DOHH2 (cell line): ENCODE results near the gene AAMP.
A peak's percentile ranks its signal among the peaks of the same experiment; 100 is the strongest.

ENCODE experiments used
- H3F3A ChIP-seq: fragments of 200-600 bp; sonication (generic), shearing (Covaris generic); 2 replicates; pipeline ENCODE4 v1.6.0; 2016; ENCODE audit warnings: antibody characterized with exemption, mild to moderate bottlenecking; ENCODE audit not compliant: control insufficient read depth, insufficient read depth
- H3K27ac ChIP-seq: fragments of 200-600 bp; sonication (generic); 2 replicates; pipeline ENCODE4 v1.5.1; 2014; ENCODE audit warnings: low read depth, mild to moderate bottlenecking, low read length, moderate library complexity
- H3K27me3 ChIP-seq: fragments of 200-600 bp; sonication (generic); 2 replicates; pipeline ENCODE4 v1.6.1; 2014; ENCODE audit warnings: mild to moderate bottlenecking, low read length, mixed read lengths; ENCODE audit not compliant: control insufficient read depth
- H3K36me3 ChIP-seq: fragments of 200-600 bp; sonication (generic); 2 replicates; pipeline ENCODE4 v1.6.1; 2014; ENCODE audit warnings: mild to moderate bottlenecking, low read length, moderate library complexity, mixed read lengths; ENCODE audit not compliant: control insufficient read depth
- H3K4me1 ChIP-seq: fragments of 200-600 bp; sonication (generic); 2 replicates; pipeline ENCODE4 v1.6.1; 2014; ENCODE audit warnings: mild to moderate bottlenecking, low read length, mixed read lengths; ENCODE audit not compliant: control insufficient read depth
- H3K4me2 ChIP-seq: fragments of 200-600 bp; sonication (generic); 2 replicates; pipeline ENCODE4 v1.6.0; 2014; ENCODE audit warnings: mild to moderate bottlenecking, low read length, moderate library complexity
- H3K4me3 ChIP-seq: fragments of 200-600 bp; sonication (generic); 2 replicates; pipeline ENCODE4 v1.5.1; 2014; ENCODE audit warnings: mild to moderate bottlenecking, low read length, mixed read lengths
- H3K79me2 ChIP-seq: fragments of 200-600 bp; sonication (generic); 2 replicates; pipeline ENCODE4 v1.6.1; 2014; ENCODE audit warnings: mild to moderate bottlenecking, low read length, mixed read lengths; ENCODE audit not compliant: control insufficient read depth
- H3K9me2 ChIP-seq: fragments of 200-600 bp; sonication (generic); replicated peaks from 2 replicates; pipeline ENCODE4 v1.6.1; 2014; ENCODE audit warnings: mild to moderate bottlenecking, low read length, mixed read lengths; ENCODE audit not compliant: control insufficient read depth
- H3K9me3 ChIP-seq: fragments of 200-600 bp; sonication (generic); 2 replicates; pipeline ENCODE4 v1.6.1; 2014; ENCODE audit warnings: antibody characterized with exemption, low read length, mixed read lengths; ENCODE audit not compliant: control insufficient read depth, insufficient read depth
- H4K20me1 ChIP-seq: fragments of 200-600 bp; sonication (generic); 2 replicates; pipeline ENCODE4 v1.6.0; 2014; ENCODE audit warnings: low read depth, mild to moderate bottlenecking, antibody characterized with exemption, low read length, moderate library complexity; ENCODE audit not compliant: control insufficient read depth, insufficient read depth
- EZH2phosphoT487 ChIP-seq: fragments of 200-600 bp; sonication (generic); IDR thresholded peaks from 2 replicates; pipeline ENCODE4 v1.6.1; 2017; ENCODE audit warnings: borderline replicate concordance, mild to moderate bottlenecking, antibody characterized with exemption, low read length, moderate library complexity, mixed read lengths
- TF ChIP-seq, protein P1 (sequence below): fragments of 200-600 bp; sonication (generic); IDR thresholded peaks from one replicate; pipeline ENCODE4 v1.5.1; 2014; ENCODE audit warnings: antibody characterized with exemption, mild to moderate bottlenecking, low read depth, low read length; ENCODE audit not compliant: poor library complexity, severe bottlenecking

The AAMP gene

GRCh38 chr2:218262631-218263586 is 7.0 kb downstream of the AAMP start:
- Histone ChIP-seq H3K4me2 (no peak overlapping the region), H3K27me3 (no peaks in the 10 kb centered on the region), H4K20me1 (no peaks in the 10 kb centered on the region), H3K27ac (no peak overlapping the region), H3K79me2 (0 out of 2 replicates have a peak, but pooled peaks cover 2% of the 10 kb centered on the region), H3K36me3 (peaks cover 39% of the 10 kb centered on the region), H3K4me3 (no peak overlapping the region), H3K9me2 (no peaks in the 10 kb centered on the region), H3K4me1 (peaks cover 39% of the 10 kb centered on the region), H3F3A (peaks cover 3% of the 10 kb centered on the region), H3K9me3 (no peaks in the 10 kb centered on the region)
- TF ChIP-seq EZH2phosphoT487, result no peak
- TF ChIP-seq, protein P1, sequence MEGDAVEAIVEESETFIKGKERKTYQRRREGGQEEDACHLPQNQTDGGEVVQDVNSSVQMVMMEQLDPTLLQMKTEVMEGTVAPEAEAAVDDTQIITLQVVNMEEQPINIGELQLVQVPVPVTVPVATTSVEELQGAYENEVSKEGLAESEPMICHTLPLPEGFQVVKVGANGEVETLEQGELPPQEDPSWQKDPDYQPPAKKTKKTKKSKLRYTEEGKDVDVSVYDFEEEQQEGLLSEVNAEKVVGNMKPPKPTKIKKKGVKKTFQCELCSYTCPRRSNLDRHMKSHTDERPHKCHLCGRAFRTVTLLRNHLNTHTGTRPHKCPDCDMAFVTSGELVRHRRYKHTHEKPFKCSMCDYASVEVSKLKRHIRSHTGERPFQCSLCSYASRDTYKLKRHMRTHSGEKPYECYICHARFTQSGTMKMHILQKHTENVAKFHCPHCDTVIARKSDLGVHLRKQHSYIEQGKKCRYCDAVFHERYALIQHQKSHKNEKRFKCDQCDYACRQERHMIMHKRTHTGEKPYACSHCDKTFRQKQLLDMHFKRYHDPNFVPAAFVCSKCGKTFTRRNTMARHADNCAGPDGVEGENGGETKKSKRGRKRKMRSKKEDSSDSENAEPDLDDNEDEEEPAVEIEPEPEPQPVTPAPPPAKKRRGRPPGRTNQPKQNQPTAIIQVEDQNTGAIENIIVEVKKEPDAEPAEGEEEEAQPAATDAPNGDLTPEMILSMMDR, result no peak

GRCh38 chr2:218262237-218262600 is 7.7 kb downstream of the AAMP start:
- Histone ChIP-seq H3F3A (peaks cover 8% of the 10 kb centered on the region), H3K9me2 (no peaks in the 10 kb centered on the region), H3K79me2 (no peaks in the 10 kb centered on the region), H3K4me2 (peak overlapping the region; percentile 26), H4K20me1 (no peaks in the 10 kb centered on the region), H3K27ac (no peak overlapping the region), H3K36me3 (peaks cover 34% of the 10 kb centered on the region), H3K4me3 (no peak overlapping the region), H3K4me1 (peaks cover 45% of the 10 kb centered on the region), H3K27me3 (no peaks in the 10 kb centered on the region), H3K9me3 (no peaks in the 10 kb centered on the region)
- TF ChIP-seq, protein P1, result no peak
- TF ChIP-seq EZH2phosphoT487, result no peak

DNA sequence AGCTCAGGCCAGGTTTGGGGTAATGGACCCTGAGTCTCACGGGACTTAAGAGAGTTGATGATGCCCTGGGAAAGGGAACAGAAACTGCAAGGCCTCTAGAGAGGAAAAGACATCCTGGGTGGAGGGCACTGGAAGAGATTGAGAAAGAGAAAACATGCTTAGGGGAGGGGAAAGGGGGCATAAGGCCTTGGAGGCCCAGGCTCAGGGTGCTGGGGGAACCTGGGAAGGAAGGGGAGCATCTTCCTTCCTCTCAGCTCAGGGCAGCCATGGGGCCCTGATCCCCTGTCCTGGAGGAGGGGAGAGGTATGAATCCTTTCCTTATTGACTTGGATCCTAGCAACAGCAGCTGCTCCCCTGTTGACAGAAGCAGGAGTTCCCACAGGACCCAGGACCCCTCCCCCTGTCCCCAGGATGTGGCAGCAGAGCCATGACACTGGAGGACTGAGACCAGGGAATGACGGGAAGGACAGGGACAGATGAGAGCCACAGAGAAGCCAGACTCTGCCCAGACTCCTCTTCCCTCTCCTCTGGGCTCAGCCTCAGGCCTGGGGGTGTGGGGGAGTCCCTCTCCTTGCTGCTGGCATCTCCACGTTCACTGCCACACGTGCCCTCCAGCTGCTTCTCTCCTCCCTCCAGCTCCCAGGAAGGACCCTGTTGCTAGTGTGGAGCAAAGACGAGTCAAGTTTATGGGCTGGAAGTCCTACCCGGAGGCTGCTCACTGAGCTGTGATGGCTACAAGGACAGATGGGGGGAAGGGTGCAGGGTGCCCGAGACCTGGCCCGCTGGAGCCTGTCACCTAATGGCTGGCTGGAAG is 8.3 kb downstream of the AAMP start:
- Histone ChIP-seq H3K4me1 (peaks cover 49% of the 10 kb centered on the region), H3K36me3 (peaks cover 33% of the 10 kb centered on the region), H3K4me3 (peak overlapping the region; percentile 8; the same call in 1 of the 2 replicates), H3K4me2 (peak overlapping the region; percentile 26), H3F3A (peaks cover 14% of the 10 kb centered on the region), H3K9me3 (no peaks in the 10 kb centered on the region), H3K27ac (0 out of 2 replicates have a peak overlapping the region, but pooled peaks have one; percentile 9), H3K27me3 (no peaks in the 10 kb centered on the region), H3K9me2 (no peaks in the 10 kb centered on the region), H4K20me1 (no peaks in the 10 kb centered on the region), H3K79me2 (no peaks in the 10 kb centered on the region)
- TF ChIP-seq, protein P1, result no peak
- no peak for TF ChIP-seq EZH2phosphoT487
